Breast epithelium (tissue), 4 donors: ENCODE results near the gene RGL1. TPM values are rescaled to one million over a fixed set of nuclear protein-coding genes. Genes with fewer than 3 reads are reported as not detected.

ENCODE experiments used
- DNase-seq, 2 donors: peaks; one replicate each; pipeline ENCODE4 v3.0.0-alpha.2; 2019; ENCODE audit warnings: low spot score in 2 of 2
- H3K27ac ChIP-seq, 2 donors: fragments of 200-600 bp; sonication (generic) in 1 of 2; one replicate each; pipeline ENCODE4 v1.5.1; 2016 to 2019; ENCODE audit warnings: mild to moderate bottlenecking in 1 of 2
- H3K27me3 ChIP-seq, 2 donors: fragments of 200-600 bp; sonication (generic) in 1 of 2; one replicate each; pipeline versions ENCODE4 v1.5.1 to v1.6.0; 2017 to 2019; ENCODE audit warnings: control low read depth in 1 of 2, mild to moderate bottlenecking in 1 of 2
- H3K36me3 ChIP-seq: fragments of 200-600 bp; one replicate; pipeline ENCODE4 v1.5.1; 2019
- H3K4me1 ChIP-seq, 2 donors: fragments of 200-600 bp; sonication (generic); one replicate each; pipeline ENCODE4 v1.5.1; 2016 to 2019; ENCODE audit warnings: control low read depth in 1 of 2
- H3K4me3 ChIP-seq, 3 donors: fragments of 200-600 bp; sonication (generic); 1 replicate in 2 of 3; 2 replicates in 1 of 3; pipeline ENCODE4 v1.5.1; 2016 to 2019; ENCODE audit warnings: mild to moderate bottlenecking in 3 of 3, moderate library complexity in 2 of 3
- H3K9me3 ChIP-seq, 2 donors: fragments of 200-600 bp; sonication (generic) in 1 of 2; one replicate each; pipeline ENCODE4 v1.5.1; 2016 to 2019; ENCODE audit warnings: control low read depth in 1 of 2
- CTCF ChIP-seq, 3 donors: fragments of 450-650 bp; IDR thresholded peaks; one replicate each; pipeline ENCODE4 v1.5.1; 2016 to 2017; ENCODE audit warnings: antibody characterized with exemption in 3 of 3, mild to moderate bottlenecking in 3 of 3, moderate library complexity in 3 of 3
- POLR2A ChIP-seq: fragments of 450-650 bp; IDR thresholded peaks from one replicate; pipeline ENCODE4 v1.6.1; 2016; ENCODE audit warnings: antibody characterized with exemption, mild to moderate bottlenecking, moderate library complexity
- POLR2AphosphoS5 ChIP-seq, 3 donors: sonication (generic); formaldehyde crosslinking; IDR thresholded peaks; one replicate each; pipeline ENCODE4 v1.6.1; 2017; ENCODE audit warnings: antibody characterized with exemption in 3 of 3
- intact Hi-C: fragments of 100-400 bp; cut with DNase I; formaldehyde crosslinking; loops from one replicate; pipeline ENCODE4 v1.15.1; 2023; ENCODE audit warnings: low total_unique reads
- total RNA-seq, 3 donors: library from RNA; depleted of rRNA; stranded (reverse); fragments of >200 nt; gene quantifications; one replicate each; pipeline ENCODE4 v1.1.0, GENCODE V29; 2016

Gene RGL1
- total RNA-seq, 3 donors from 2014 or later, result 24.9 to 70.2 (median 26.8) TPM

- no peak for TF ChIP-seq CTCF (IDR thresholded peaks at IDR 0.05)
- TF ChIP-seq POLR2A, result no peak
- no peak for TF ChIP-seq POLR2AphosphoS5 (IDR thresholded peaks at IDR 0.05)
- Histone ChIP-seq H3K4me3 (no peak overlapping the region), H3K9me3 (no peaks in the 10 kb centered on the region), H3K36me3 (no peaks in the 10 kb centered on the region), H3K4me1 (no peaks in the 10 kb centered on the region), H3K27ac (no peak overlapping the region), H3K27me3 (no peaks in the 10 kb centered on the region)
- intact Hi-C loops, result no loop called here
- no peak for DNase-seq
Observed at GRCh38 chr1:183968386-183968785, 163.5 kb downstream of the RGL1 start.

GRCh38 chr1:183970516-183971300, 165.8 kb downstream of the RGL1 start:
- TF ChIP-seq POLR2AphosphoS5 (IDR thresholded peaks at IDR 0.05) (no peak), POLR2A (no peak), CTCF (IDR thresholded peaks at IDR 0.05) (no peak)
- no peaks in the 10 kb centered on the region for H3K9me3 ChIP-seq
- H3K36me3 ChIP-seq, result no peaks in the 10 kb centered on the region
- H3K27ac ChIP-seq, result no peak overlapping the region
- intact Hi-C loops, result no loop called here
- H3K4me1 ChIP-seq, result no peaks in the 10 kb centered on the region
- DNase-seq, result no peak
- no peaks in the 10 kb centered on the region for H3K27me3 ChIP-seq
- H3K4me3 ChIP-seq, result no peak overlapping the region

GRCh38 chr1:183975651-183976050, 170.7 kb downstream of the RGL1 start:
- Histone ChIP-seq H3K27ac (no peak overlapping the region), H3K4me1 (no peaks in the 10 kb centered on the region), H3K9me3 (no peaks in the 10 kb centered on the region), H3K4me3 (no peak overlapping the region), H3K36me3 (no peaks in the 10 kb centered on the region), H3K27me3 (no peaks in the 10 kb centered on the region)
- TF ChIP-seq POLR2AphosphoS5 (IDR thresholded peaks at IDR 0.05), result no peak
- TF ChIP-seq CTCF (IDR thresholded peaks at IDR 0.05), result no peak
- TF ChIP-seq POLR2A, result no peak
- intact Hi-C loops, result no loop called here
- no peak for DNase-seq

- Histone ChIP-seq H3K9me3 (no peaks in the 10 kb centered on the region), H3K36me3 (no peaks in the 10 kb centered on the region), H3K4me1 (no peaks in the 10 kb centered on the region), H3K4me3 (no peak overlapping the region), H3K27ac (no peak overlapping the region), H3K27me3 (no peaks in the 10 kb centered on the region)
- intact Hi-C loops, result no loop called here
- no peak for DNase-seq
- TF ChIP-seq POLR2AphosphoS5 (IDR thresholded peaks at IDR 0.05) (no peak), CTCF (IDR thresholded peaks at IDR 0.05) (no peak), POLR2A (no peak)
Observed at GRCh38 chr1:183977717-183978116, 172.8 kb downstream of the RGL1 start.

Other genes with a start within 250 kb of the RGL1 start
- gene NCF2, start 214.7 kb upstream of the RGL1 start, total RNA-seq, result 10 to 100 TPM in 2 of 3 donors, 1 to 10 TPM in 1; 4.6 to 45.0 (median 13.0) TPM
- 10 to 100 TPM; 60.8 to 80.8 (median 70.8) TPM for gene ARPC5, start 169.3 kb upstream of the RGL1 start, total RNA-seq
- not detected for gene APOBEC4, start 151.8 kb upstream of the RGL1 start, total RNA-seq
- gene COLGALT2, start 232.6 kb downstream of the RGL1 start, total RNA-seq, result 1 to 10 TPM in 2 of 3 donors, under 1 TPM in 1; 0.32 to 1.3 (median 1.3) TPM
- 10 to 100 TPM; 18.9 to 25.0 (median 23.6) TPM for gene TSEN15, start 246.6 kb downstream of the RGL1 start, total RNA-seq